Measurements from ENCODE around the gene TTC8. TPM values are rescaled to one million over a fixed set of nuclear protein-coding genes. Genes with fewer than 3 reads are reported as not detected.

Gene TTC8
- total RNA-seq, 1 experiment from 2014 or later = 9.2 TPM

GRCh38 chr14:88851587-88851986 lies 27.1 kb downstream of the TTC8 start:
- H2BK5ac ChIP-seq (ENCODE audit: insufficient read length, low read length) = no peak overlapping the region
- H3K27me3 ChIP-seq (ENCODE audit: insufficient read depth, low read length) = no peaks in the 10 kb centered on the region
- H3K9me3 ChIP-seq (ENCODE audit: control insufficient read depth, low read depth, low read length) = no peaks in the 10 kb centered on the region
- H4K20me1 ChIP-seq (ENCODE audit: control insufficient read depth, insufficient read depth, insufficient read length) = no peaks in the 10 kb centered on the region
- Mint-ChIP-seq H3K36me3 (ENCODE audit: insufficient read depth in 1 of 3, low read depth in 3 of 3) (peaks cover 0 to 9% (median 0%) of the 10 kb centered on the region in 3 experiments; a peak in 3 of 7 replicates), H3K4me3 (peak overlapping the region in 1 of 2 experiments; percentile 31; a peak in 2 of 5 replicates), H3K27ac (peak overlapping the region in 1 of 3 experiments; percentile 67; a peak in 2 of 7 replicates), H3K27me3 (ENCODE audit: low read depth) (no peaks in the 10 kb centered on the region), H3K9me3 (no peaks in the 10 kb centered on the region), H3K4me1 (peaks cover 32 to 38% of the 10 kb centered on the region in 2 experiments)
- no peak overlapping the region for H2BK20ac ChIP-seq (ENCODE audit: low read depth, low read length, poor library complexity, severe bottlenecking)
- H4K91ac ChIP-seq (ENCODE audit: insufficient read length, low read depth, low read length) = no peak overlapping the region
- no peak overlapping the region for H2BK120ac ChIP-seq (ENCODE audit: low read depth, low read length, poor library complexity, severe bottlenecking)
- H3K79me2 ChIP-seq (ENCODE audit: insufficient read depth, low read length) = no peaks in the 10 kb centered on the region
- H4K8ac ChIP-seq (replicated peaks; ENCODE audit: insufficient read length, low read depth, low read length) = no peak overlapping the region
- no peak overlapping the region for H3K27ac ChIP-seq (ENCODE audit: insufficient read length, low read depth, low read length)
- H3K4me1 ChIP-seq (ENCODE audit: insufficient read depth, low read length) = peaks cover 4% of the 10 kb centered on the region; the same call in 1 of the 2 replicates
- no peak overlapping the region for H3K9ac ChIP-seq (ENCODE audit: extremely low read depth, insufficient read length, low read length)
- no peaks in the 10 kb centered on the region for H3K79me1 ChIP-seq (ENCODE audit: insufficient read depth, low read depth, low read length, poor library complexity, severe bottlenecking)
- H3K56ac ChIP-seq (ENCODE audit: insufficient read length, low read depth, low read length) = no peak overlapping the region
- no peak overlapping the region for H3K4ac ChIP-seq (ENCODE audit: low read depth, low read length)
- H2BK12ac ChIP-seq (ENCODE audit: insufficient read length, low read depth, low read length) = no peak overlapping the region
- no peak for DNase-seq
- no peak overlapping the region for H3K14ac ChIP-seq (ENCODE audit: insufficient read depth, low read length)
- no peak overlapping the region for H2AFZ ChIP-seq (ENCODE audit: low read length)
- no peak overlapping the region for H3K4me2 ChIP-seq (ENCODE audit: insufficient read depth, insufficient read length, low read length)
- WGBS (ENCODE audit: extremely low coverage, insufficient read length, low lambda C conversion rate) = no CpG with 5 or more reads among the region's 1 CpG
- no peak for TF ChIP-seq CTCF (conservative IDR thresholded peaks at IDR 0.05)
- no peak overlapping the region for H3K23ac ChIP-seq (ENCODE audit: insufficient read length, low read depth, low read length)
- H3T11ph ChIP-seq (ENCODE audit: low read length) = no peak overlapping the region
- no peak overlapping the region for H3K18ac ChIP-seq (ENCODE audit: insufficient read length, low read depth, low read length)
- H2AK5ac ChIP-seq (ENCODE audit: insufficient read length, low read length) = no peak overlapping the region
- H3K23me2 ChIP-seq (ENCODE audit: insufficient read length, low read depth, low read length, poor library complexity, severe bottlenecking) = no peaks in the 10 kb centered on the region
- H4K5ac ChIP-seq (ENCODE audit: insufficient read length, low read depth, low read length) = no peak overlapping the region
- H2BK15ac ChIP-seq (ENCODE audit: low read depth, low read length) = no peak overlapping the region

All from H9 (cell line).